H1 (cell line): ENCODE data around the gene CHRM4.

Experiments used
- BCL11A ChIP-seq, 2 experiments: IDR thresholded peaks; one replicate each; pipeline ENCODE4 v1.6.1; 2011; ENCODE audit warnings: low read depth in 2 of 2, low read length in 2 of 2, mild to moderate bottlenecking in 2 of 2
- CHD2 ChIP-seq: IDR thresholded peaks from 2 replicates; pipeline ENCODE4 v1.6.1; 2012; ENCODE audit warnings: low read length, improper control_type of control experiment
- CTCF ChIP-seq, 3 experiments: IDR thresholded peaks; 1 replicate in 2 of 3; 2 replicates in 1 of 3; pipeline versions ENCODE4 v1.5.1 to v1.6.1; 2011; ENCODE audit warnings: low read length in 3 of 3, mild to moderate bottlenecking in 3 of 3, inconsistent platforms in 2 of 3, low read depth in 1 of 3, moderate library complexity in 1 of 3; ENCODE audit not compliant: insufficient read depth in 1 of 3; ENCODE audit errors: control extremely low read depth in 1 of 3
- EGR1 ChIP-seq: IDR thresholded peaks from 2 replicates; pipeline ENCODE4 v1.6.1; 2011; ENCODE audit warnings: low read depth, low read length, borderline replicate concordance
- EZH2 ChIP-seq: fragments of 200-600 bp; sonication (generic); IDR thresholded peaks from 2 replicates; pipeline ENCODE4 v1.7.1; 2012; ENCODE audit warnings: low read depth, mild to moderate bottlenecking, moderate library complexity, low read length, inconsistent platforms; ENCODE audit not compliant: severe bottlenecking
- JUND ChIP-seq: IDR thresholded peaks from 2 replicates; pipeline ENCODE4 v1.6.1; 2011; ENCODE audit warnings: mild to moderate bottlenecking, improper control_type of control experiment, low read length
- POLR2A ChIP-seq, 2 experiments: IDR thresholded peaks; 1 replicate in 1 of 2; 2 replicates in 1 of 2; pipeline ENCODE4 v1.6.1; 2011; ENCODE audit warnings: low read depth in 2 of 2, low read length in 2 of 2, mild to moderate bottlenecking in 2 of 2; ENCODE audit errors: control extremely low read depth in 1 of 2
- RAD21 ChIP-seq, 2 experiments: IDR thresholded peaks in 1 of 2; conservative IDR thresholded peaks in 1 of 2; 2 replicates each; pipeline ENCODE4 v1.6.1; 2011; ENCODE audit warnings: low read depth in 2 of 2, low read length in 2 of 2, improper control_type of control experiment in 1 of 2, inconsistent platforms in 1 of 2, mild to moderate bottlenecking in 1 of 2, moderate library complexity in 1 of 2
- RBBP5 ChIP-seq: IDR thresholded peaks from 2 replicates; pipeline ENCODE4 v1.7.1; 2012; ENCODE audit warnings: low read depth, mild to moderate bottlenecking, inconsistent platforms, low read length, moderate library complexity, borderline replicate concordance
- TAF7 ChIP-seq: optimal IDR thresholded peaks from 2 replicates; pipeline ENCODE3; 2011; ENCODE audit warnings: low read depth, mild to moderate bottlenecking, inconsistent platforms, low read length, moderate library complexity, borderline replicate concordance
- TCF12 ChIP-seq: IDR thresholded peaks from 2 replicates; pipeline ENCODE4 v1.6.1; 2011; ENCODE audit warnings: low read depth, mild to moderate bottlenecking, low read length
- USF2 ChIP-seq: IDR thresholded peaks from 2 replicates; pipeline ENCODE4 v1.6.1; 2011; ENCODE audit warnings: low read length, improper control_type of control experiment
- YY1 ChIP-seq: IDR thresholded peaks from 2 replicates; pipeline ENCODE4 v1.6.1; 2011; ENCODE audit warnings: low read depth, mild to moderate bottlenecking, low read length

GRCh38 chr11:46427364-46427763 lies 35.8 kb upstream of the CHRM4 start:
- TF ChIP-seq POLR2A (IDR thresholded peaks at IDR 0.05; ENCODE audit: control extremely low read depth in 1 of 2, low read depth in 2 of 2, low read length in 2 of 2) (no peak), TCF12 (no peak), JUND (no peak), CTCF (IDR thresholded peaks at IDR 0.05; ENCODE audit: control extremely low read depth in 1 of 3, insufficient read depth in 1 of 3, low read depth in 1 of 3, low read length in 3 of 3) (no peak), USF2 (no peak), CHD2 (no peak), EGR1 (no peak), EZH2 (no peak), BCL11A (IDR thresholded peaks at IDR 0.05; ENCODE audit: low read depth in 2 of 2, low read length in 2 of 2) (no peak), RAD21 (IDR thresholded peaks at IDR 0.05 in 1 of 2, conservative IDR thresholded peaks at IDR 0.05 in 1 of 2; ENCODE audit: low read depth in 2 of 2, low read length in 2 of 2) (no peak), YY1 (no peak), RBBP5 (no peak), TAF7 (no peak)
